ENCODE data around the gene F2.
A peak's percentile ranks its signal among the peaks of the same experiment; 100 is the strongest.

Gene F2

DNA sequence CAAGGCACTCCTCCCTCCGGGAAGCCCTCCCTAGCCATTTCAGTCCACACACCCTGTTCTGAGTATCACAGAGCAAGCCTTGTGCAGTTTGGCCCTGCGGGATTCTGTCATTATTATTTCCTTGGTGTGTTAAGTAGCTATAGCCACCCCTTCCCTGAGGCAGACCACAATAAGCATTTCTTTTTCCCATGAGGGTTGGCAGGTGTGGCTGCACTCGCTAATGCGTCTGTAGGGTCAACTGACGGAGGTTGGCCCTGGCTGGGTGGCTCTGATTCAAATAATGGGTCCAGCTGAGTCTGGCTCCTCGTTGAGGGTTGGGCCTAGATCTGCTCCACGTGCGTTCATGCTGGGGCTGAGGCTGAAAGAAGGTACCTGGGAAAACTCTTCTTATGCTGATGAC, 5.1 kb downstream of the F2 start:
- no peak overlapping the region for H4K8ac ChIP-seq (ENCODE audit: low read depth, low read length)
- H3K18ac ChIP-seq (ENCODE audit: low read length): no peak overlapping the region
- no peak overlapping the region for H3K23ac ChIP-seq (ENCODE audit: low read depth, low read length, poor library complexity)
- no peak overlapping the region for H2AK5ac ChIP-seq (ENCODE audit: low read depth, low read length)
- H3K4me2 ChIP-seq (ENCODE audit: insufficient read depth, low read length, poor library complexity, severe bottlenecking): no peak overlapping the region
- peaks cover 4 to 7% of the 10 kb centered on the region in 2 donors for H3K4me1 ChIP-seq (ENCODE audit: control insufficient read depth in 2 of 2, insufficient read depth in 1 of 2, low read depth in 1 of 2, low read length in 2 of 2)
- peaks cover 0 to 4% of the 10 kb centered on the region in 2 donors for H3K9me3 ChIP-seq (replicated peaks in 1 of 2; ENCODE audit: control insufficient read depth in 2 of 2, insufficient read depth in 1 of 2, low read depth in 1 of 2, low read length in 2 of 2)
- no peak overlapping the region for H3K14ac ChIP-seq (ENCODE audit: low read length)
- H2BK5ac ChIP-seq (ENCODE audit: low read length): no peak overlapping the region
- no peak overlapping the region for H2BK120ac ChIP-seq (ENCODE audit: low read depth, low read length)
- DNase-seq (ENCODE audit: low spot score): no peak
- H2BK12ac ChIP-seq (ENCODE audit: low read length): no peak overlapping the region
- no CpG with 5 or more reads among the region's 8 CpGs for WGBS, 2 donors (ENCODE audit: extremely low coverage in 2 of 2, insufficient read length in 2 of 2, insufficient replicate concordance in 1 of 2)
- H2BK15ac ChIP-seq (ENCODE audit: low read length): no peak overlapping the region
- H3K79me1 ChIP-seq (ENCODE audit: low read depth, low read length): no peaks in the 10 kb centered on the region
- no peak overlapping the region for H4K91ac ChIP-seq (ENCODE audit: low read depth, low read length, poor library complexity)
- no peak overlapping the region for H3K9ac ChIP-seq (ENCODE audit: low read depth, low read length, poor library complexity)
- H2AFZ ChIP-seq (ENCODE audit: low read length): peak overlapping the region; percentile 86
- no peaks in the 10 kb centered on the region for H3K27me3 ChIP-seq (ENCODE audit: control insufficient read depth in 3 of 3, insufficient read depth in 3 of 3, low read depth in 1 of 3, low read length in 3 of 3)
- peak overlapping the region in 1 of 2 donors; percentile 11 for H3K4me3 ChIP-seq (ENCODE audit: low read length in 2 of 2)
- no peaks in the 10 kb centered on the region for H3K36me3 ChIP-seq (replicated peaks in 1 of 2; ENCODE audit: control insufficient read depth in 2 of 2, insufficient read depth in 2 of 2, low read length in 2 of 2)
- no peak overlapping the region for H3K4ac ChIP-seq (ENCODE audit: low read length)
- no peak overlapping the region for H3K27ac ChIP-seq (replicated peaks; ENCODE audit: low read length)

GRCh38 chr11:46725338-46726205, 6.6 kb downstream of the F2 start:
- no peaks in the 10 kb centered on the region for H3K27me3 ChIP-seq (ENCODE audit: control insufficient read depth in 3 of 3, insufficient read depth in 3 of 3, low read depth in 1 of 3, low read length in 3 of 3)
- peak overlapping the region; percentile 37 for H2BK15ac ChIP-seq (ENCODE audit: low read length)
- H4K8ac ChIP-seq (ENCODE audit: low read depth, low read length): no peak overlapping the region
- H2BK120ac ChIP-seq (ENCODE audit: low read depth, low read length): no peak overlapping the region
- no peak for DNase-seq (ENCODE audit: low spot score)
- no peak overlapping the region for H3K4me3 ChIP-seq (ENCODE audit: low read length in 2 of 2)
- H2AFZ ChIP-seq (ENCODE audit: low read length): no peak overlapping the region
- peak overlapping the region; percentile 43 for H3K23ac ChIP-seq (ENCODE audit: low read depth, low read length, poor library complexity)
- no peak overlapping the region for H2BK12ac ChIP-seq (ENCODE audit: low read length)
- peaks cover 2 to 4% of the 10 kb centered on the region in 2 donors for H3K4me1 ChIP-seq (ENCODE audit: control insufficient read depth in 2 of 2, insufficient read depth in 1 of 2, low read depth in 1 of 2, low read length in 2 of 2)
- H2BK5ac ChIP-seq (ENCODE audit: low read length): no peak overlapping the region
- H3K36me3 ChIP-seq (replicated peaks in 1 of 2; ENCODE audit: control insufficient read depth in 2 of 2, insufficient read depth in 2 of 2, low read length in 2 of 2): no peaks in the 10 kb centered on the region
- peaks cover 0 to 4% of the 10 kb centered on the region in 2 donors for H3K9me3 ChIP-seq (replicated peaks in 1 of 2; ENCODE audit: control insufficient read depth in 2 of 2, insufficient read depth in 1 of 2, low read depth in 1 of 2, low read length in 2 of 2)
- WGBS, 2 donors (ENCODE audit: extremely low coverage in 2 of 2, insufficient read length in 2 of 2, insufficient replicate concordance in 1 of 2): no CpG with 5 or more reads among the region's 19 CpGs
- H3K14ac ChIP-seq (ENCODE audit: low read length): peak overlapping the region; percentile 38
- no peak overlapping the region for H3K4ac ChIP-seq (ENCODE audit: low read length)
- H3K79me1 ChIP-seq (ENCODE audit: low read depth, low read length): no peaks in the 10 kb centered on the region
- no peak overlapping the region for H3K27ac ChIP-seq (replicated peaks; ENCODE audit: low read length)
- H3K18ac ChIP-seq (ENCODE audit: low read length): peak overlapping the region; percentile 48
- no peak overlapping the region for H4K91ac ChIP-seq (ENCODE audit: low read depth, low read length, poor library complexity)
- no peak overlapping the region for H3K4me2 ChIP-seq (ENCODE audit: insufficient read depth, low read length, poor library complexity, severe bottlenecking)
- H2AK5ac ChIP-seq (ENCODE audit: low read depth, low read length): peak overlapping the region; percentile 56
- peak overlapping the region; percentile 55 for H3K9ac ChIP-seq (ENCODE audit: low read depth, low read length, poor library complexity)

DNA sequence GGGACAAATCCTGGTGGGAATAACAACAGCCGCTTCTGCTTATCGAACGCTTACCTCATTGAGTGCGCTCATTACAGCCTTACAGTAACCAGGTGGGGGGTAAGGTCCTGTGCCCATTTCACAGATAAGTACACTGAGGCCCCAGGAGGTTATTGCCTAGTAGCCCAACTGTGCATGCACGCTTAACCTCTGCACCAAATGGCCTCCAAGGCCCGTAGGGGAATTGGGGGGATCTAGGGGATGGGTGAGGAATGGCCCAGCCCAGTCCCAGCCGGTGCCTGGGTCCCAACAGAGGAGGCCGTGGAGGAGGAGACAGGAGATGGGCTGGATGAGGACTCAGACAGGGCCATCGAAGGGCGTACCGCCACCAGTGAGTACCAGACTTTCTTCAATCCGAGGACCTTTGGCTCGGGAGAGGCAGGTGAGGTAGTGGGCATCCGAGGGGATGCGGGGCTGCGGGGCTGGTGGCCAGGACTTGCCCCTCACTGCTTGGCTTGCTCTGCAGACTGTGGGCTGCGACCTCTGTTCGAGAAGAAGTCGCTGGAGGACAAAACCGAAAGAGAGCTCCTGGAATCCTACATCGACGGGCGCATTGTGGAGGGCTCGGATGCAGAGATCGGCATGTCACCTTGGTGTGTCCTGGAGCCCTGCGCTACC, 7.3 kb downstream of the F2 start:
- Histone ChIP-seq H3K4me2 (ENCODE audit: insufficient read depth, low read length, poor library complexity, severe bottlenecking) (no peak overlapping the region), H3K9me3 (replicated peaks in 1 of 2; ENCODE audit: control insufficient read depth in 2 of 2, insufficient read depth in 1 of 2, low read depth in 1 of 2, low read length in 2 of 2) (peaks cover 0 to 4% of the 10 kb centered on the region in 2 donors), H2BK12ac (ENCODE audit: low read length) (no peak overlapping the region), H2AFZ (ENCODE audit: low read length) (no peak overlapping the region), H3K36me3 (replicated peaks in 1 of 2; ENCODE audit: control insufficient read depth in 2 of 2, insufficient read depth in 2 of 2, low read length in 2 of 2) (no peaks in the 10 kb centered on the region), H3K4ac (ENCODE audit: low read length) (no peak overlapping the region), H4K8ac (ENCODE audit: low read depth, low read length) (no peak overlapping the region), H2BK5ac (ENCODE audit: low read length) (no peak overlapping the region), H3K18ac (ENCODE audit: low read length) (no peak overlapping the region), H2BK120ac (ENCODE audit: low read depth, low read length) (no peak overlapping the region), H4K91ac (ENCODE audit: low read depth, low read length, poor library complexity) (no peak overlapping the region), H3K14ac (ENCODE audit: low read length) (no peak overlapping the region), H3K27me3 (ENCODE audit: control insufficient read depth in 3 of 3, insufficient read depth in 3 of 3, low read depth in 1 of 3, low read length in 3 of 3) (no peaks in the 10 kb centered on the region), H3K27ac (replicated peaks; ENCODE audit: low read length) (no peak overlapping the region), H2BK15ac (ENCODE audit: low read length) (peak overlapping the region; percentile 26), H2AK5ac (ENCODE audit: low read depth, low read length) (no peak overlapping the region), H3K79me1 (ENCODE audit: low read depth, low read length) (no peaks in the 10 kb centered on the region), H3K9ac (ENCODE audit: low read depth, low read length, poor library complexity) (peak overlapping the region; percentile 44), H3K4me1 (ENCODE audit: control insufficient read depth in 2 of 2, insufficient read depth in 1 of 2, low read depth in 1 of 2, low read length in 2 of 2) (peaks cover 2 to 4% of the 10 kb centered on the region in 2 donors), H3K4me3 (ENCODE audit: low read length in 2 of 2) (no peak overlapping the region), H3K23ac (ENCODE audit: low read depth, low read length, poor library complexity) (no peak overlapping the region)
- WGBS, 2 donors (ENCODE audit: extremely low coverage in 2 of 2, insufficient read length in 2 of 2, insufficient replicate concordance in 1 of 2): no CpG with 5 or more reads among the region's 26 CpGs
- no peak for DNase-seq (ENCODE audit: low spot score)

DNA sequence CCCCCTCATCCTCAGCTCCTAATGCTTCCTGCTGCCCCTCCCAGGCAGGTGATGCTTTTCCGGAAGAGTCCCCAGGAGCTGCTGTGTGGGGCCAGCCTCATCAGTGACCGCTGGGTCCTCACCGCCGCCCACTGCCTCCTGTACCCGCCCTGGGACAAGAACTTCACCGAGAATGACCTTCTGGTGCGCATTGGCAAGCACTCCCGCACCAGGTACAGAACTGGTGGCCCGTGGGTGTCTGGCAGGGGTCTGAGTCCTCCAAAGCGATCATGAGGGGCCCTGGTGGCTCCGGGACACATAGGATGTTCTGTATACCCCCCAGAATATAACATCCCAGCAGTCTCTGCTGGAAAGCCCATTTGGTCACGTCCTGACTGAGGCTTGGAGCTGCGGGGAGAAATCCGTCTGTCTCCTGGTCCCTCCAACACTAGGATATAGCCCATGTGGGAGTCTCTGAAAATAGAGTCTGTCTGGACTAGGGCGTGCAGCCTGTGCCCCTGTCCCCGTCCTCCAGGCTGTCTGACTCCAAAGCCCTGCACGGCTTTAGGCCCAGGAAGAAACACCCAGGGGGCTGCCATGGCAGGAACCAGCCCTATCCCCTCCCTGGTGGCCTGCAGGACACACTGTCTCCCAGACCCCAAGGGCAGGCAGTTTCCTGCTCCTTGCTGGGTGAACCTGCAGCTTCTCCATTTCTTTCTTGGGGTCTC, 9.1 kb downstream of the F2 start:
- no peak overlapping the region for H3K4me3 ChIP-seq (ENCODE audit: low read length in 2 of 2)

More for the DNA sequence above, 9.1 kb downstream of the F2 start:
- DNase-seq (ENCODE audit: low spot score): no peak
- no CpG with 5 or more reads among the region's 17 CpGs for WGBS, 2 donors (ENCODE audit: extremely low coverage in 2 of 2, insufficient read length in 2 of 2, insufficient replicate concordance in 1 of 2)
- H2BK120ac ChIP-seq (ENCODE audit: low read depth, low read length): no peak overlapping the region
- peaks cover 2 to 4% of the 10 kb centered on the region in 2 donors for H3K4me1 ChIP-seq (ENCODE audit: control insufficient read depth in 2 of 2, insufficient read depth in 1 of 2, low read depth in 1 of 2, low read length in 2 of 2)
- H4K8ac ChIP-seq (ENCODE audit: low read depth, low read length): no peak overlapping the region
- H3K14ac ChIP-seq (ENCODE audit: low read length): peak overlapping the region; percentile 21
- H3K27ac ChIP-seq (replicated peaks; ENCODE audit: low read length): no peak overlapping the region
- H3K9me3 ChIP-seq (replicated peaks in 1 of 2; ENCODE audit: control insufficient read depth in 2 of 2, insufficient read depth in 1 of 2, low read depth in 1 of 2, low read length in 2 of 2): no peaks in the 10 kb centered on the region
- H2AK5ac ChIP-seq (ENCODE audit: low read depth, low read length): no peak overlapping the region
- H3K4me2 ChIP-seq (ENCODE audit: insufficient read depth, low read length, poor library complexity, severe bottlenecking): no peak overlapping the region
- H4K91ac ChIP-seq (ENCODE audit: low read depth, low read length, poor library complexity): no peak overlapping the region
- H3K36me3 ChIP-seq (replicated peaks in 1 of 2; ENCODE audit: control insufficient read depth in 2 of 2, insufficient read depth in 2 of 2, low read length in 2 of 2): no peaks in the 10 kb centered on the region
- H2BK15ac ChIP-seq (ENCODE audit: low read length): no peak overlapping the region
- H2AFZ ChIP-seq (ENCODE audit: low read length): peak overlapping the region; percentile 38
- no peak overlapping the region for H3K4ac ChIP-seq (ENCODE audit: low read length)
- no peaks in the 10 kb centered on the region for H3K79me1 ChIP-seq (ENCODE audit: low read depth, low read length)
- no peak overlapping the region for H2BK12ac ChIP-seq (ENCODE audit: low read length)
- H3K23ac ChIP-seq (ENCODE audit: low read depth, low read length, poor library complexity): no peak overlapping the region
- no peaks in the 10 kb centered on the region for H3K27me3 ChIP-seq (ENCODE audit: control insufficient read depth in 3 of 3, insufficient read depth in 3 of 3, low read depth in 1 of 3, low read length in 3 of 3)
- H3K9ac ChIP-seq (ENCODE audit: low read depth, low read length, poor library complexity): no peak overlapping the region
- H2BK5ac ChIP-seq (ENCODE audit: low read length): peak overlapping the region; percentile 24
- no peak overlapping the region for H3K18ac ChIP-seq (ENCODE audit: low read length)

Data from neuronal stem cell (in vitro differentiated cells).